DND-41 (cell line): ENCODE results near the gene F11R.

Source experiments
- EZH2 ChIP-seq: IDR thresholded peaks from 3 replicates; pipeline ENCODE4 v1.6.1; 2012; ENCODE audit warnings: borderline replicate concordance, low read depth, mild to moderate bottlenecking, moderate library complexity, low read length, inconsistent platforms; ENCODE audit not compliant: severe bottlenecking
- TF ChIP-seq, protein P1 (sequence below): IDR thresholded peaks from 2 replicates; pipeline ENCODE4 v1.5.1; 2012; ENCODE audit warnings: borderline replicate concordance, low read length, moderate library complexity, mild to moderate bottlenecking; ENCODE audit not compliant: poor library complexity, severe bottlenecking; ENCODE audit errors: extremely low read depth

DNA sequence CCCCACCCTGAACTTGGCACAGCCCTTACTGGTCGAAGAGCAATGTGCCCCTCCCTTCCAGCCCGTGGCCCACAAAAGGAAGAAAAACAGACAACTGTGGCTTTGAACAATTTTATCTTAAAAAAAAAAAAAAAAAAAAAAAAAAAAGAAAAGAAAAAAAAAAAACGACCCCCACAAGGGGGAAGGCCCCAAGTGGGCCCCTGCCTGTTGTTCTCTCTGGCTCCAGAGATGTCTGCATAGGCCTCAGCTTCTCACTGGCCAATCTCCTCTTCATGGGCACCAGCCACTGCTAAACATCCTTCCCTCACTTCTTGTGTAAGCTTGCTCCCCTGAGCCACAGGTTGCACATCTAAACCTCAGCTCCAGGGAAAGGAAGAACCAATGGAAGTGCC lies 18.2 kb upstream of the F11R start:
- TF ChIP-seq, protein P1, sequence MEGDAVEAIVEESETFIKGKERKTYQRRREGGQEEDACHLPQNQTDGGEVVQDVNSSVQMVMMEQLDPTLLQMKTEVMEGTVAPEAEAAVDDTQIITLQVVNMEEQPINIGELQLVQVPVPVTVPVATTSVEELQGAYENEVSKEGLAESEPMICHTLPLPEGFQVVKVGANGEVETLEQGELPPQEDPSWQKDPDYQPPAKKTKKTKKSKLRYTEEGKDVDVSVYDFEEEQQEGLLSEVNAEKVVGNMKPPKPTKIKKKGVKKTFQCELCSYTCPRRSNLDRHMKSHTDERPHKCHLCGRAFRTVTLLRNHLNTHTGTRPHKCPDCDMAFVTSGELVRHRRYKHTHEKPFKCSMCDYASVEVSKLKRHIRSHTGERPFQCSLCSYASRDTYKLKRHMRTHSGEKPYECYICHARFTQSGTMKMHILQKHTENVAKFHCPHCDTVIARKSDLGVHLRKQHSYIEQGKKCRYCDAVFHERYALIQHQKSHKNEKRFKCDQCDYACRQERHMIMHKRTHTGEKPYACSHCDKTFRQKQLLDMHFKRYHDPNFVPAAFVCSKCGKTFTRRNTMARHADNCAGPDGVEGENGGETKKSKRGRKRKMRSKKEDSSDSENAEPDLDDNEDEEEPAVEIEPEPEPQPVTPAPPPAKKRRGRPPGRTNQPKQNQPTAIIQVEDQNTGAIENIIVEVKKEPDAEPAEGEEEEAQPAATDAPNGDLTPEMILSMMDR: no peak
- TF ChIP-seq EZH2: no peak
